Astrocyte (in vitro differentiated cells and primary cell): Measurements from ENCODE around the gene TMPRSS13. TPM values are rescaled to one million over a fixed set of nuclear protein-coding genes. Genes with fewer than 3 reads are reported as not detected.

Experiments
- DNase-seq: peaks from one replicate; pipeline ENCODE4 v3.0.0-alpha.2; 2010; ENCODE audit warnings: low read depth
- FAIRE-seq: peaks from 2 replicates; lab custom pipeline; 2011; peaks lifted over from hg19 to GRCh38; lab: Jason Lieb, UNC
- H2AFZ ChIP-seq: 2 replicates; pipeline ENCODE4 v1.6.0; 2012; ENCODE audit warnings: low read depth, low read length, inconsistent platforms
- H3K27ac ChIP-seq: 2 replicates; pipeline ENCODE4 v1.5.1; 2011; ENCODE audit warnings: low read depth, low read length, inconsistent platforms
- H3K27me3 ChIP-seq: 2 replicates; pipeline ENCODE4 v1.6.0; 2011; ENCODE audit warnings: low read length, inconsistent platforms; ENCODE audit not compliant: insufficient read depth
- H3K36me3 ChIP-seq: 2 replicates; pipeline ENCODE4 v1.5.1; 2011; ENCODE audit warnings: low read length, inconsistent platforms; ENCODE audit not compliant: insufficient read depth
- H3K4me1 ChIP-seq: 2 replicates; pipeline ENCODE4 v1.5.1; 2011; ENCODE audit warnings: low read length, inconsistent platforms; ENCODE audit not compliant: insufficient read depth
- H3K4me2 ChIP-seq: 2 replicates; pipeline ENCODE4 v1.6.0; 2012; ENCODE audit warnings: low read length, inconsistent platforms
- H3K4me3 ChIP-seq: 2 replicates; pipeline ENCODE4 v1.5.1; 2011; ENCODE audit warnings: low read depth, mild to moderate bottlenecking, low read length, inconsistent platforms; ENCODE audit not compliant: insufficient read depth
- H3K79me2 ChIP-seq: 2 replicates; pipeline ENCODE4 v1.6.0; 2012; ENCODE audit warnings: mild to moderate bottlenecking, low read length, inconsistent platforms; ENCODE audit not compliant: insufficient read depth
- H3K9ac ChIP-seq: 2 replicates; pipeline ENCODE4 v1.6.0; 2012; ENCODE audit warnings: mild to moderate bottlenecking, low read length, inconsistent platforms
- H3K9me3 ChIP-seq: 2 replicates; pipeline ENCODE4 v1.5.1; 2012; ENCODE audit warnings: low read depth, mild to moderate bottlenecking, low read length, inconsistent platforms; ENCODE audit not compliant: insufficient read depth
- H4K20me1 ChIP-seq: 2 replicates; pipeline ENCODE4 v1.6.0; 2012; ENCODE audit warnings: low read length, inconsistent platforms; ENCODE audit not compliant: insufficient read depth
- H3K27ac Mint-ChIP-seq: one replicate; pipeline ENCODE4 v1.8.0; 2021; ENCODE audit warnings: mild to moderate bottlenecking, mixed read lengths; ENCODE audit not compliant: unreplicated experiment
- H3K27me3 Mint-ChIP-seq: one replicate; pipeline ENCODE4 v1.8.0; 2021; ENCODE audit warnings: low read depth, mixed read lengths; ENCODE audit not compliant: unreplicated experiment
- H3K36me3 Mint-ChIP-seq: one replicate; pipeline ENCODE4 v1.8.0; 2021; ENCODE audit warnings: low read depth, mixed read lengths; ENCODE audit not compliant: unreplicated experiment
- H3K4me1 Mint-ChIP-seq: one replicate; pipeline ENCODE4 v1.8.0; 2021; ENCODE audit warnings: low read depth, mixed read lengths; ENCODE audit not compliant: unreplicated experiment
- H3K4me3 Mint-ChIP-seq: one replicate; pipeline ENCODE4 v1.8.0; 2021; ENCODE audit warnings: mild to moderate bottlenecking, moderate library complexity, mixed read lengths; ENCODE audit not compliant: unreplicated experiment
- H3K9me3 Mint-ChIP-seq: one replicate; pipeline ENCODE4 v1.8.0; 2021; ENCODE audit warnings: mild to moderate bottlenecking, mixed read lengths; ENCODE audit not compliant: unreplicated experiment
- CTCF ChIP-seq: IDR thresholded peaks from 2 replicates; pipeline ENCODE4 v1.5.1; 2011; ENCODE audit warnings: low read depth, mild to moderate bottlenecking, inconsistent platforms, low read length, moderate library complexity; ENCODE audit not compliant: insufficient read depth
- EZH2 ChIP-seq: IDR thresholded peaks from 2 replicates; pipeline ENCODE4 v1.6.1; 2012; ENCODE audit warnings: mild to moderate bottlenecking, low read length, inconsistent platforms; ENCODE audit not compliant: insufficient read depth
- total RNA-seq: library from RNA; stranded (reverse); gene quantifications from 2 replicates; pipeline ENCODE4 v1.2.1, GENCODE V29; 2021

The TMPRSS13 gene
- total RNA-seq, 1 donor from 2014 or later, result 0.66 TPM

- Histone ChIP-seq H3K27me3 (no peaks in the 10 kb centered on the region), H3K4me3 (no peak overlapping the region), H4K20me1 (no peaks in the 10 kb centered on the region), H3K9ac (no peak overlapping the region), H3K4me2 (no peak overlapping the region), H3K36me3 (no peaks in the 10 kb centered on the region), H3K27ac (no peak overlapping the region), H2AFZ (no peak overlapping the region), H3K9me3 (no peaks in the 10 kb centered on the region), H3K79me2 (no peaks in the 10 kb centered on the region), H3K4me1 (no peaks in the 10 kb centered on the region)
- Mint-ChIP-seq H3K9me3 (peaks cover 2% of the 10 kb centered on the region), H3K27ac (no peak overlapping the region), H3K4me3 (no peak overlapping the region), H3K27me3 (peaks cover 16% of the 10 kb centered on the region), H3K36me3 (no peaks in the 10 kb centered on the region), H3K4me1 (peaks cover 15% of the 10 kb centered on the region)
- DNase-seq (no peak), FAIRE-seq (no peak)
- TF ChIP-seq CTCF (no peak), EZH2 (no peak)
Observed at GRCh38 chr11:117855186-117855845, 73.9 kb downstream of the TMPRSS13 start.

- no peak overlapping the region for H3K27ac Mint-ChIP-seq
- H3K27me3 Mint-ChIP-seq, result peaks cover 16% of the 10 kb centered on the region
- DNase-seq (no peak), FAIRE-seq (no peak)
- H3K36me3 Mint-ChIP-seq, result no peaks in the 10 kb centered on the region
- H3K27me3 ChIP-seq, result no peaks in the 10 kb centered on the region
- H3K4me3 Mint-ChIP-seq, result no peak overlapping the region
- H3K4me1 ChIP-seq, result no peaks in the 10 kb centered on the region
- no peak overlapping the region for H3K4me3 ChIP-seq
- no peak overlapping the region for H3K9ac ChIP-seq
- H2AFZ ChIP-seq, result no peak overlapping the region
- H3K9me3 ChIP-seq, result no peaks in the 10 kb centered on the region
- TF ChIP-seq CTCF (no peak), EZH2 (no peak)
- H3K27ac ChIP-seq, result no peak overlapping the region
- H3K4me1 Mint-ChIP-seq, result peaks cover 19% of the 10 kb centered on the region
- H3K9me3 Mint-ChIP-seq, result peaks cover 2% of the 10 kb centered on the region
- no peak overlapping the region for H3K4me2 ChIP-seq
- no peaks in the 10 kb centered on the region for H3K36me3 ChIP-seq
- no peaks in the 10 kb centered on the region for H4K20me1 ChIP-seq
- no peaks in the 10 kb centered on the region for H3K79me2 ChIP-seq
Observed at GRCh38 chr11:117852309-117852708, 76.9 kb downstream of the TMPRSS13 start.

- no peak overlapping the region for H3K4me3 Mint-ChIP-seq
- no peaks in the 10 kb centered on the region for H3K36me3 ChIP-seq
- H4K20me1 ChIP-seq, result no peaks in the 10 kb centered on the region
- no peak overlapping the region for H3K9ac ChIP-seq
- H3K4me1 ChIP-seq, result no peaks in the 10 kb centered on the region
- H3K4me3 ChIP-seq, result no peak overlapping the region
- no peaks in the 10 kb centered on the region for H3K9me3 ChIP-seq
- H3K4me1 Mint-ChIP-seq, result peaks cover 19% of the 10 kb centered on the region
- no peaks in the 10 kb centered on the region for H3K36me3 Mint-ChIP-seq
- H3K27ac Mint-ChIP-seq, result no peak overlapping the region
- H3K9me3 Mint-ChIP-seq, result peaks cover 2% of the 10 kb centered on the region
- no peaks in the 10 kb centered on the region for H3K79me2 ChIP-seq
- no peak for FAIRE-seq
- H2AFZ ChIP-seq, result no peak overlapping the region
- peak; percentile 16 for DNase-seq
- peaks cover 16% of the 10 kb centered on the region for H3K27me3 Mint-ChIP-seq
- H3K27me3 ChIP-seq, result no peaks in the 10 kb centered on the region
- no peak overlapping the region for H3K4me2 ChIP-seq
- H3K27ac ChIP-seq, result no peak overlapping the region
- TF ChIP-seq EZH2 (no peak), CTCF (no peak)
Observed at GRCh38 chr11:117851852-117852251, 77.3 kb downstream of the TMPRSS13 start.
